Inflammatory macrophage treated with lipopolysaccharide for 4 hours (primary cell): ENCODE results near the gene GSTA3.
"Not testable (repeated sequence)": the region's sequence is repeated elsewhere in the genome, so short reads cannot be mapped to it uniquely, and the experiment has no call there.

Experiments
- DNase-seq: peaks from one replicate; pipeline ENCODE4 v3.0.0-alpha.2; 2020

The GSTA3 gene

GRCh38 chr6:52856137-52856536, 53.4 kb downstream of the GSTA3 start:
- DNase-seq = not testable (repeated sequence)

GRCh38 chr6:52849137-52849536, 60.4 kb downstream of the GSTA3 start:
- DNase-seq = no peak
